GM23338 (cell line): ENCODE results near the gene PHAX. TPM values are rescaled to one million over a fixed set of nuclear protein-coding genes. Genes with fewer than 3 reads are reported as not detected.

Experiments used
- ATAC-seq: fragments of 200-7000 bp; cut with Tn5 transposase; 3 replicates; pipeline ENCODE4 v1.9.1; 2020
- DNase-seq: peaks from one replicate; pipeline ENCODE4 v3.0.0-alpha.2; 2015; ENCODE audit warnings: low spot score
- H2AFZ ChIP-seq: fragments of 200-600 bp; sonication (generic); 2 replicates; pipeline ENCODE4 v1.8.0; 2016; ENCODE audit warnings: antibody characterized with exemption, mild to moderate bottlenecking, moderate library complexity
- H3F3A ChIP-seq: fragments of 200-600 bp; sonication (generic); replicated peaks from 2 replicates; pipeline ENCODE4 v1.8.0; 2017; ENCODE audit warnings: antibody characterized with exemption, mixed run types, low read depth
- H3K27ac ChIP-seq: fragments of 200-600 bp; sonication (generic); 2 replicates; pipeline ENCODE4 v1.6.1; 2016; ENCODE audit warnings: low read depth
- H3K27me3 ChIP-seq: fragments of 200-600 bp; sonication (generic); 2 replicates; pipeline ENCODE4 v1.8.0; 2016; ENCODE audit warnings: mild to moderate bottlenecking, mixed run types, moderate library complexity; ENCODE audit not compliant: insufficient read depth
- H3K36me3 ChIP-seq: fragments of 200-600 bp; sonication (generic); 2 replicates; pipeline ENCODE4 v1.8.0; 2016; ENCODE audit warnings: mild to moderate bottlenecking; ENCODE audit not compliant: insufficient read depth
- H3K4me1 ChIP-seq: fragments of 200-600 bp; sonication (generic); 2 replicates; pipeline ENCODE4 v1.8.0; 2016; ENCODE audit warnings: mild to moderate bottlenecking, moderate library complexity; ENCODE audit not compliant: insufficient read depth
- H3K4me2 ChIP-seq: fragments of 200-600 bp; sonication (generic); 2 replicates; pipeline ENCODE4 v1.7.1; 2017; ENCODE audit warnings: mixed run types
- H3K4me3 ChIP-seq: fragments of 200-600 bp; sonication (generic); 2 replicates; pipeline ENCODE4 v1.6.1; 2016; ENCODE audit warnings: mixed run types
- H3K79me2 ChIP-seq: fragments of 200-600 bp; sonication (generic); replicated peaks from 2 replicates; pipeline ENCODE4 v1.8.0; 2017; ENCODE audit warnings: mild to moderate bottlenecking; ENCODE audit not compliant: insufficient read depth
- H3K9me2 ChIP-seq: fragments of 200-600 bp; sonication (generic); 2 replicates; pipeline ENCODE4 v1.8.0; 2017; ENCODE audit not compliant: insufficient read depth
- H4K20me1 ChIP-seq: fragments of 200-600 bp; sonication (generic); replicated peaks from 2 replicates; pipeline ENCODE4 v1.8.0; 2017; ENCODE audit warnings: mild to moderate bottlenecking; ENCODE audit not compliant: insufficient read depth
- H3K27ac Mint-ChIP-seq: 2 replicates; pipeline ENCODE4 v1.8.0; 2020; ENCODE audit warnings: inconsistent platforms, mild to moderate bottlenecking, moderate library complexity, mixed read lengths
- H3K27me3 Mint-ChIP-seq: 3 replicates; pipeline ENCODE4 v1.8.0; 2022; ENCODE audit warnings: low read depth, mild to moderate bottlenecking, moderate library complexity, mixed read lengths, inconsistent platforms; ENCODE audit not compliant: insufficient read depth, poor library complexity
- H3K36me3 Mint-ChIP-seq: 3 replicates; pipeline ENCODE4 v1.8.0; 2021; ENCODE audit warnings: low read depth, mild to moderate bottlenecking, inconsistent platforms, moderate library complexity, mixed read lengths
- H3K4me1 Mint-ChIP-seq: 3 replicates; pipeline ENCODE4 v1.8.0; 2020; ENCODE audit warnings: mild to moderate bottlenecking, inconsistent platforms, mixed read lengths
- H3K4me3 Mint-ChIP-seq: 3 replicates; pipeline ENCODE4 v1.8.0; 2021; ENCODE audit warnings: moderate library complexity, mild to moderate bottlenecking, inconsistent platforms, mixed read lengths
- H3K9me3 Mint-ChIP-seq: 3 replicates; pipeline ENCODE4 v1.8.0; 2020; ENCODE audit warnings: moderate library complexity, mild to moderate bottlenecking, inconsistent platforms, mixed read lengths
- CREB1 ChIP-seq: fragments of 250-450 bp; sonication (Bioruptor Pico); IDR thresholded peaks from 2 replicates; pipeline ENCODE4 v1.5.0; 2020; ENCODE audit warnings: low read depth, mild to moderate bottlenecking, moderate library complexity
- EZH2 ChIP-seq: fragments of 200-600 bp; sonication (generic); IDR thresholded peaks from one replicate; pipeline ENCODE4 v1.8.0; 2017; ENCODE audit warnings: antibody characterized with exemption, mild to moderate bottlenecking, low read depth; ENCODE audit not compliant: unreplicated experiment
- EZH2phosphoT487 ChIP-seq: fragments of 200-600 bp; sonication (generic); IDR thresholded peaks from one replicate; pipeline ENCODE4 v1.8.1; 2018; ENCODE audit warnings: antibody characterized with exemption; ENCODE audit not compliant: unreplicated experiment
- JUNB ChIP-seq: IDR thresholded peaks from one replicate; pipeline ENCODE4 v1.6.1; 2016; ENCODE audit warnings: antibody characterized with exemption; ENCODE audit not compliant: unreplicated experiment
- POLR2AphosphoS5 ChIP-seq: IDR thresholded peaks from 2 replicates; pipeline ENCODE4 v1.6.1; 2016; ENCODE audit warnings: antibody characterized with exemption, low read depth
- STAT1 ChIP-seq: IDR thresholded peaks from one replicate; pipeline ENCODE4 v1.6.1; 2016; ENCODE audit warnings: antibody characterized with exemption; ENCODE audit not compliant: unreplicated experiment
- ZNF331 ChIP-seq: fragments of 250-450 bp; sonication (Bioruptor Pico); IDR thresholded peaks from 2 replicates; pipeline ENCODE4 v1.5.0; 2020; ENCODE audit warnings: low read depth, mild to moderate bottlenecking, moderate library complexity
- polyA plus RNA-seq: library from polyadenylated mRNA; unstranded; fragments of >200 nt; fragmentation: Nextera tagmentation; extraction: Ambion mirVana; gene quantifications from 2 replicates; pipeline ENCODE4 v1.2.1, GENCODE V29; 2016
- total RNA-seq: library from RNA; depleted of rRNA; stranded (reverse); fragments of >200 nt; shearing (Covaris generic); gene quantifications from 2 replicates; pipeline ENCODE4 v1.2.3, GENCODE V29; 2014
- TF ChIP-seq, protein P1 (sequence below): fragments of 250-450 bp; sonication (Bioruptor Pico); IDR thresholded peaks from 2 replicates; pipeline ENCODE4 v1.5.0; 2020; ENCODE audit warnings: mild to moderate bottlenecking, moderate library complexity
- TF ChIP-seq, protein P2 (sequence below): IDR thresholded peaks from 2 replicates; pipeline ENCODE4 v1.6.1; 2016; ENCODE audit warnings: antibody characterized with exemption

The PHAX gene
- total and polyA plus RNA-seq, 2 experiments from 2014 or later = 75.9 to 140 TPM

DNA sequence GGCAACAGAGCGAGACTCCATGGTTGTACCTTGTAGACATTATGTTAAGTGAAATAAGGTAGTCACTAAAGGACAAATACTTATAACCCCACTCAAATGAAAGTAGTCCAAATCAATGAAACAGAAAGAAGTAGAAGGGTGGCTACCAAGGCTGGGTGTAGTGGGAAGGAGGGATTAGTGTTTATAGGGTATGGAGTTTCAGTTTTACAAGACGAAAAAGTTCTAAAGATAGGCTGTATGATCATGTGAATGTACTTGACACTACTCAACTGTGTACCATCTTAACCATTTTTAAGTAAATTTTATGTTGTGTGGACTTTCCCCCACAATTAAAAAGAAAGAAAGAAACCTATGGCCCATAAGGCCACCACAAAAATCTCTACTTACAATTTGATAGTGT, 37.9 kb upstream of the PHAX start:
- ATAC-seq (no peak), DNase-seq (no peak)
- no peaks in the 10 kb centered on the region for H3K9me3 Mint-ChIP-seq
- H2AFZ ChIP-seq = no peak overlapping the region
- H3K4me3 ChIP-seq = no peak overlapping the region
- no peaks in the 10 kb centered on the region for H3K79me2 ChIP-seq
- H3K4me2 ChIP-seq = no peak overlapping the region
- H3K4me1 ChIP-seq = no peaks in the 10 kb centered on the region
- peaks cover 13% of the 10 kb centered on the region; the same call in 1 of the 2 replicates for H4K20me1 ChIP-seq
- H3K36me3 Mint-ChIP-seq = peaks cover 72% of the 10 kb centered on the region
- H3K27ac Mint-ChIP-seq = no peak overlapping the region
- H3K27me3 Mint-ChIP-seq = peaks cover 3% of the 10 kb centered on the region
- no peaks in the 10 kb centered on the region for H3K9me2 ChIP-seq
- H3K4me3 Mint-ChIP-seq = no peak overlapping the region
- TF ChIP-seq POLR2AphosphoS5 = no peak
- no peak for TF ChIP-seq JUNB
- TF ChIP-seq, protein P1, sequence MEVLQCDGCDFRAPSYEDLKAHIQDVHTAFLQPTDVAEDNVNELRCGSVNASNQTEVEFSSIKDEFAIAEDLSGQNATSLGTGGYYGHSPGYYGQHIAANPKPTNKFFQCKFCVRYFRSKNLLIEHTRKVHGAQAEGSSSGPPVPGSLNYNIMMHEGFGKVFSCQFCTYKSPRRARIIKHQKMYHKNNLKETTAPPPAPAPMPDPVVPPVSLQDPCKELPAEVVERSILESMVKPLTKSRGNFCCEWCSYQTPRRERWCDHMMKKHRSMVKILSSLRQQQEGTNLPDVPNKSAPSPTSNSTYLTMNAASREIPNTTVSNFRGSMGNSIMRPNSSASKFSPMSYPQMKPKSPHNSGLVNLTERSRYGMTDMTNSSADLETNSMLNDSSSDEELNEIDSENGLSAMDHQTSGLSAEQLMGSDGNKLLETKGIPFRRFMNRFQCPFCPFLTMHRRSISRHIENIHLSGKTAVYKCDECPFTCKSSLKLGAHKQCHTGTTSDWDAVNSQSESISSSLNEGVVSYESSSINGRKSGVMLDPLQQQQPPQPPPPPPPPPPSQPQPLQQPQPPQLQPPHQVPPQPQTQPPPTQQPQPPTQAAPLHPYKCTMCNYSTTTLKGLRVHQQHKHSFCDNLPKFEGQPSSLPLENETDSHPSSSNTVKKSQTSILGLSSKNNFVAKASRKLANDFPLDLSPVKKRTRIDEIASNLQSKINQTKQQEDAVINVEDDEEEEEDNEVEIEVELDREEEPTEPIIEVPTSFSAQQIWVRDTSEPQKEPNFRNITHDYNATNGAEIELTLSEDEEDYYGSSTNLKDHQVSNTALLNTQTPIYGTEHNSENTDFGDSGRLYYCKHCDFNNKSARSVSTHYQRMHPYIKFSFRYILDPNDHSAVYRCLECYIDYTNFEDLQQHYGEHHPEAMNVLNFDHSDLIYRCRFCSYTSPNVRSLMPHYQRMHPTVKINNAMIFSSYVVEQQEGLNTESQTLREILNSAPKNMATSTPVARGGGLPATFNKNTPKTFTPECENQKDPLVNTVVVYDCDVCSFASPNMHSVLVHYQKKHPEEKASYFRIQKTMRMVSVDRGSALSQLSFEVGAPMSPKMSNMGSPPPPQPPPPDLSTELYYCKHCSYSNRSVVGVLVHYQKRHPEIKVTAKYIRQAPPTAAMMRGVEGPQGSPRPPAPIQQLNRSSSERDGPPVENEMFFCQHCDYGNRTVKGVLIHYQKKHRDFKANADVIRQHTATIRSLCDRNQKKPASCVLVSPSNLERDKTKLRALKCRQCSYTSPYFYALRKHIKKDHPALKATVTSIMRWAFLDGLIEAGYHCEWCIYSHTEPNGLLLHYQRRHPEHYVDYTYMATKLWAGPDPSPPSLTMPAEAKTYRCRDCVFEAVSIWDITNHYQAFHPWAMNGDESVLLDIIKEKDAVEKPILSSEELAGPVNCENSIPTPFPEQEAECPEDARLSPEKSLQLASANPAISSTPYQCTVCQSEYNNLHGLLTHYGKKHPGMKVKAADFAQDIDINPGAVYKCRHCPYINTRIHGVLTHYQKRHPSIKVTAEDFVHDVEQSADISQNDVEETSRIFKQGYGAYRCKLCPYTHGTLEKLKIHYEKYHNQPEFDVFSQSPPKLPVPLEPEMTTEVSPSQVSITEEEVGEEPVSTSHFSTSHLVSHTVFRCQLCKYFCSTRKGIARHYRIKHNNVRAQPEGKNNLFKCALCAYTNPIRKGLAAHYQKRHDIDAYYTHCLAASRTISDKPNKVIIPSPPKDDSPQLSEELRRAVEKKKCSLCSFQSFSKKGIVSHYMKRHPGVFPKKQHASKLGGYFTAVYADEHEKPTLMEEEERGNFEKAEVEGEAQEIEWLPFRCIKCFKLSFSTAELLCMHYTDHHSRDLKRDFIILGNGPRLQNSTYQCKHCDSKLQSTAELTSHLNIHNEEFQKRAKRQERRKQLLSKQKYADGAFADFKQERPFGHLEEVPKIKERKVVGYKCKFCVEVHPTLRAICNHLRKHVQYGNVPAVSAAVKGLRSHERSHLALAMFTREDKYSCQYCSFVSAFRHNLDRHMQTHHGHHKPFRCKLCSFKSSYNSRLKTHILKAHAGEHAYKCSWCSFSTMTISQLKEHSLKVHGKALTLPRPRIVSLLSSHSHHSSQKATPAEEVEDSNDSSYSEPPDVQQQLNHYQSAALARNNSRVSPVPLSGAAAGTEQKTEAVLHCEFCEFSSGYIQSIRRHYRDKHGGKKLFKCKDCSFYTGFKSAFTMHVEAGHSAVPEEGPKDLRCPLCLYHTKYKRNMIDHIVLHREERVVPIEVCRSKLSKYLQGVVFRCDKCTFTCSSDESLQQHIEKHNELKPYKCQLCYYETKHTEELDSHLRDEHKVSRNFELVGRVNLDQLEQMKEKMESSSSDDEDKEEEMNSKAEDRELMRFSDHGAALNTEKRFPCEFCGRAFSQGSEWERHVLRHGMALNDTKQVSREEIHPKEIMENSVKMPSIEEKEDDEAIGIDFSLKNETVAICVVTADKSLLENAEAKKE = no peak
- TF ChIP-seq STAT1 = no peak
- TF ChIP-seq ZNF331 = no peak
- TF ChIP-seq EZH2 = no peak
- TF ChIP-seq, protein P2, sequence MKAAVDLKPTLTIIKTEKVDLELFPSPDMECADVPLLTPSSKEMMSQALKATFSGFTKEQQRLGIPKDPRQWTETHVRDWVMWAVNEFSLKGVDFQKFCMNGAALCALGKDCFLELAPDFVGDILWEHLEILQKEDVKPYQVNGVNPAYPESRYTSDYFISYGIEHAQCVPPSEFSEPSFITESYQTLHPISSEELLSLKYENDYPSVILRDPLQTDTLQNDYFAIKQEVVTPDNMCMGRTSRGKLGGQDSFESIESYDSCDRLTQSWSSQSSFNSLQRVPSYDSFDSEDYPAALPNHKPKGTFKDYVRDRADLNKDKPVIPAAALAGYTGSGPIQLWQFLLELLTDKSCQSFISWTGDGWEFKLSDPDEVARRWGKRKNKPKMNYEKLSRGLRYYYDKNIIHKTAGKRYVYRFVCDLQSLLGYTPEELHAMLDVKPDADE = no peak
- TF ChIP-seq CREB1 (CRISPR knock-in tag) = no peak
- TF ChIP-seq EZH2phosphoT487 = no peak
- H3K27me3 ChIP-seq = no peaks in the 10 kb centered on the region
- peaks cover 58% of the 10 kb centered on the region for H3K36me3 ChIP-seq
- H3K4me1 Mint-ChIP-seq = peaks cover 9% of the 10 kb centered on the region
- H3F3A ChIP-seq = no peaks in the 10 kb centered on the region
- no peak overlapping the region for H3K27ac ChIP-seq
